GM18517 (cell line): ENCODE data around the gene MLXIPL.
"Not testable (repeated sequence)": the region's sequence is repeated elsewhere in the genome, so short reads cannot be mapped to it uniquely, and the experiment has no call there.

Experiments used
- ATAC-seq: cut with Tn5 transposase; IDR thresholded peaks from one replicate; pipeline ENCODE4 v1.9.1; 2021; ENCODE audit warnings: mild to moderate bottlenecking, moderate library complexity; ENCODE audit not compliant: unreplicated experiment

Gene MLXIPL

DNA sequence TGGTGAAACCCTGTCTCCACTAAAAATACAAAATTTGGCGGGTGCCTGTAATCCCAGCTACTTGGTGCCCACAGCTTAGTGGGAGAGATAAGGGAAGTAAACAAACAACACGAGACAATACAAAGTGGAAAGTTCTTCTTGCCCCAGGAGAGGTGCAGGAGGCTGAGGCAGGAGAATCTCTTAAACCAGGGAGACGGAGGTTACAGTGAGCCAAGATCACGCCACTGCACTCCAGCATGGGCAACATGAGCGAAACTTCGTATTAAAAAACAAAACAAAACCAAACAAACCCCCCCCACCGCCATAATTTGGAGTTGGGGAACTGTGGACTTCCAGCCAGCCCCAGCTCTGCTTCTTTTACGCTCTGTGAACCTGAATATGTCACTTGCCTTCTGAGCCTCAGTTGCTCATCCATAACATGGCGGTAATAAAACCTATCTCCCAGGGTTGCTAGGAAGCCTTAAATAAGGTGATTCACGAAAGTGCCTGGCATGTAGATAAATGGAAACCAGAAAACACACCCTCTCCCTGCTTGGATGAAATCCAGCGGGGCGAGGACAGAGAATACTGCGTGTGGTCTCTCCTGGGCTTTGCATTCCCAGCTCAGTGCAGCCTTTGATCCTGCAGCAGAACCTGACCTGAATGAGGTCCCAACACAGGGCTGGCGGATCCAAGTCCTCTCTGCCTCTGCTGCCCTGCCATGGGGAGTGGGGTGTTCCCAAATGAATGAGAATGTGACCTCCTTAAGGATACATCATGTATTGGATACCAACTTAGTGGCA is 10.2 kb downstream of the MLXIPL start:
- no peak for ATAC-seq

DNA sequence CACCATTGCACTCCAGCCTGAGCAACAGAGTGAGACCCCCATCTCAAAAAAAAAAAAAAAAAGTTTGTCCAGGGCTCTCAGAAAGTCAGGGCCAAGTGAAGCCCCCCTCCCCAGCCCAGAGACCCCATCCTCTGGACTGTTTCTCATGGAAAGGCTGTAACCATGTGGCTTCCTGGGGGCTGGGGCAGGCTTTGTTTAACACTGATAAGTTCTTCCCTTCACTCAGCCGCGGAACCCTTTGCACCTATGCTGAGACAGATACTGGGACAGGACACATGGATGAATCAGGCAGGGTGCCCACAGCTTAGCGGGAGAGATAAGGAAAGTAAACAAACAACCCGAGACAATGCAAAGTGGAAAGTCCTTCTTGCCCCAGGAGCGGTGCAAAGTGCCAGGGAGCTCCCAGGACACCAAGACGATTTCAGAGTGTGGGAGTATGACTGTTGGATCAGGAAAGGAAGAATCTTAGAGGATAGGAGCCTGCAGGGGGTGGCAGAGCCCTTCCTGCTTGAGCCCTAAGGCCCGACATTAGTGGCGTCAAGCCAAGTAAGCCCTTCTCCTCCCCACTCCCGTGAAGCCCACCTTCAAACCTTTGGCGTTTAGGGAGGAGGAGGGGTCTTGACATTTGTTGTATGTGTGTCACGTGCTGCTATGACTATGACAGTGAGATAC is 11.6 kb downstream of the MLXIPL start:
- ATAC-seq: no peak

DNA sequence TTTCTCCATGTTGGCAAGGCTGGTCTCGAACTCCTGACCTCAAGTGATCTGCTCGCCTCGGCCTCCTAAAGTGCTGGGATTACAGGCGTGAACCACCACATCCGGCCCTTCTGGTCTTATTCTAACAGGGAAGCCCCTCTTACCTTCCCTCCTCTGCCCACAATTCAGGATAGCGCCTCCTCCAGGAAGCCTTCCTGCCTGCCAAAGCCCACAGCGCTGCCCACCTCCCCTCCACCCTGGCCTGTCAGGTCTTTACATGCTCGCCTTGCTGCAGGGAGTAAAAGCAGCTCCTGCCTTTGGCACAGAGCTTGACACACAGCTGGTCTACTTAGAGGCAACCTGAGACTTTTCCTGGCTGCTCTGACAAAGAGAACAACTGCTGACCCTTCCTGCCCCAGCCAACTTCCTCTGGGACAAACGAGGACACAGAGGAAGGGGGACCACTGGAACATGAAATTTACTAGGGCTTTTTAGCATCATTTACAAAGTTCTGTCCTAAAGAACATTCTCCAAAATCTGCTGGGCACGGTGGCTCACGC is 13.2 kb downstream of the MLXIPL start:
- ATAC-seq: no peak

- ATAC-seq: no peak
Observed at GRCh38 chr7:73610105-73610504, 14.2 kb downstream of the MLXIPL start.

- not testable (repeated sequence) for ATAC-seq
Observed at GRCh38 chr7:73607692-73607983, 16.7 kb downstream of the MLXIPL start.

DNA sequence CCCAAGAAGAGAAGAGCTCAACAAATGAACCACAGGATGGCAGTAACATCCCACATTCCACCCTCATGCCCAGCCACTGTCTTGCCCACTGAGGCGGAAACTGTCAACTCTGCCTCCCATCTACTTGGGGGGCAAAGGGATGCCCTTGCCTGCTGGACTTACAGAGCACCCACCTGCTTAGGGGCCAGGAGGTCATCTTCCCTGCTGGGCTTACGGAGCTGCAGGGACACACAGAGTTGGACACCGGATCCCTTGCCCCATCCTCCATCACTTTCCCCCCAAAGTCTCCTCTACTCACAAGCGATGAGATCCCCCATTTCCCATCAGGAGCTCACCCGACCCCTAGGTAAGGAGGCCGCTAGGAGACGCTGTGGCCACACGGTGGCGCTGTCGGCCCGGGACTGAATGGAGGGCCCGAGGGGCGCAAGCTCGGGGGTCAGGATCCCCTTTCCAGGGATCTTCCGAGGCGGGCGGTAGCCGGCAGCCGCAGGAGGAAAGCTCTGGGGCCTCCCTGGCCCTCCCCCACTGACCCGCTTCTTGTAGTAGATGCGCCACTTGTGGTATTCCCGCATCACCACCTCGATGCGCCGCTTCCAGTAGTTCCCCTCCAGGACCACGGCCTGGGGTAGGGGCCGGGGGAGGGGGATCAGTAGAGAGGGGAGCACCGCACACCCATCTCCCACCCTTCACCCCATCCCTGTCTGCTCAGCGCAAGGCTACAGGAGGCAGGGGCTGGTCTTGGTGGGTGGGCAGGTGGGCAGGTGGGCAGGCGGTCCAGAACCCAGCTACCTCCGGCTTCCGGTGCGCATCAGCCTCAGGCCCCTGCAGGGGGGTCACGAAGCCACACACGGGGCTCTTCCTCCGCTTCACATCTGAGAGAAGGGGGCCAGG is 17.3 kb downstream of the MLXIPL start:
- no peak for ATAC-seq

DNA sequence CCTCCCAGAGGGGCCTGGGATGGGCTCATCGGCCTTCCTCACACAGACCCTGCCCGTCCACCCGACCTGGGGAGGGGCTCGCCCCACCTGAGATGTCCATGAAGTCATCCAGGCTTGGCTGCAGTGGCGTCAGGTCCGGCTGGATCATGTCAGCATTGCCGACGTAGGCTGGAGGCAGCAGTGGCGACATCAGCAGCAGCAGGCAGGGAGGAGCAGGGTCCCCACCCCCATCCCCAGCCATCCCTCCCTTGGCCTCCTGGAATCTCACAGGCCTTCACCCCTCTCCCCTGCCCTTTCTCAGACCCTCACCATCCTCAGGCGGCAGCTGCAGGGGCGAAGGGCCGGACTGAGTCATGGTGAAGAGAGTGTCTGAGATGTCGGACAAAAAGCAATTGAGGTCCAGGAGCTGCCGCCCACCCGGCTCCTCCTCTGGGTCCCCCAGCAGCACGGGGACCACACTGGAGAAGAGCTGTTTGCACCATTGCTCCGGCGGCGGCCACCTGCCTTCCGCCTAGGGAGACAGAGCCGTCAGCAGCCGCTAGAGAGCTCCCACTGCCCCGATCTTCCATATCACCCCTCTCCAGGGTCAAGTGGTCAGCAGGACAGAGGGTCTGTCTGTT is 18.6 kb downstream of the MLXIPL start:
- ATAC-seq: no peak

- no peak for ATAC-seq
Observed at GRCh38 chr7:73602721-73603651, 21.3 kb downstream of the MLXIPL start.

DNA sequence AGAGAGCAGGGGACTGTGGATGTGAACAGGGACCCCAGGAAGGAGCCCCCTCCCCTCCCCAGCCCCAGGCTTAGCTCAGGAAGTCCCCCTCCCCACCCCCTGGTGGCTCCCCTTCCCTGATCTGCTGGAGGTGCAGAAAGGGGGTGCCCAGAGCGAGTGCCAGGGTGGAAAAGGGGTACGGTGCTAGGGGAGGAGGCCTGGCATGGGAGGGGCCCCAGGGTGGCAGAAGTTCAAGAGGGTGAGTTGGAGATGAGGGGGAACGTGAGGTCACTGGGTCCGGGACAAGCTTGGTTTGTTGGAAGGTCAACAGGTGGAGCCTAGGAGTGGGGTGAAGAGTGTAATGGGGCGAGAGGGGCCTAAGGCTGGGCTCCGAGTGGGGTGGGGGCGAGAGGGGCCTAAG is 24.4 kb downstream of the MLXIPL start:
- ATAC-seq: no peak

GRCh38 chr7:73599151-73599882 is 25.0 kb downstream of the MLXIPL start:
- no peak for ATAC-seq

- no peak for ATAC-seq
Observed at GRCh38 chr7:73597978-73598782, 26.1 kb downstream of the MLXIPL start.

GRCh38 chr7:73596191-73597065 is 27.9 kb downstream of the MLXIPL start:
- no peak for ATAC-seq

GRCh38 chr7:73595358-73595757 is 29.0 kb downstream of the MLXIPL start:
- no peak for ATAC-seq

DNA sequence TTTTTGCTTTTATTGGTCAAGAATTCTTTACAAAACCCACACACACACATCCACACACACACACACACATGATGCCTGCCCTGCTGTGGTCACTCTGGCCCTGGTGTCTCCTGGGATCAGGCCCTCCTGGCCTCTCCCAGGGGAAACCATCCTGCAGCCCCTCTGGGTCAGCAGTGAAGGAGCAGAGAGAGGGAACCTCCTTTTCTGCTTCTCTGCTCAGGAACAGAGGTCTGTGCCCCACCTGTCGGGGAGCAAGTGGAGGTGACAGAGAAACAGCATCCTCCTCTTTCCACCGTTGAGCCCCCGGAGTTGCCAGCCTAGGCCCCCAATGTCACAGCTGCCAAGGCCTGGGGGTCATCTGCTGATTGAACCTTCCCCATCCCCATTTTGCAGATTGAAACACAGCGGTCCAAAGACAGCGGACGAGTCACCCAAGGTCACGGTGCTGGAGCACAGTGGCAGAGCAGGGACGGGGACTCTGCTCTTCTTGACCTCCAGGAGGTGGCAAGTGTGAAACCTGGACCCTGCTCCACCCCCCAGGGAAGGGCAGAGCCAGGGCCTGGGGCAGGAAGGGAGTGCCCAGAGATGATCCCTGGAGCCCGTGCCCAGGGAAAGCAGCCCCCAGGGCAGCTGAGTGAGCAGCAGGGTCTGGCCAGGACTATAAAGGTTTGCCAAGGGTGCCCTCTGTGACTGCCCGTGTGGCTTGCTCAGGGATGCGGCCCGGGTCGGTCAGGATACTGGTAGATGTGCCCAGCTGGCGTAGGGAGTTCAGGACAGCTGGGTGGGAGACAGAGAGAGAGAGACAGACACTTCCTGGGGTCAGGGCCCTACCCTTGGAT is 30.9 kb downstream of the MLXIPL start:
- ATAC-seq: no peak

- ATAC-seq: no peak
Observed at GRCh38 chr7:73586911-73587310, 37.4 kb downstream of the MLXIPL start.

DNA sequence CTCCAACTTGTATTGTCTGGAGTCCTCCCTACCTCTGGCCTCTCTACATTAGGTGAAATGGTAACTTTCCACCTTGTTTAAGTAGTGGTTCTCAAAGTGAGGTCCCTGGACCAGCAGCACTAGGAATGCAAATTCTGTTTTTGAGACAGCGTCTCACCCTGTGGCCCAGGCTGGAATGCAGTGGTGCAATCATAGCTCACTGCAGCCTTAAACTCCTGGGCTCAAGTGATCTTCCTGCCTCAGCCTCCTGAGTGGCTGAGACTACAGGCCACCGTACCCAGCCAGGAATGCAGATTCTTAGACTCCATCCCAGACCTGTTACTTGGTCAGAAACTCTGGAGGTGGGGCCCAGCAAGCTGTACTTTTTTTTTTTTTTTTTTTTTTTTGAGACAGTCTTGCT is 39.1 kb downstream of the MLXIPL start:
- ATAC-seq: no peak
